IMR-90 (cell line): ENCODE results near the gene ALKBH5. TPM values are rescaled to one million over a fixed set of nuclear protein-coding genes. Genes with fewer than 3 reads are reported as not detected.
A peak's percentile ranks its signal among the peaks of the same experiment; 100 is the strongest.

Experiments
- ATAC-seq: fragments of 200-7000 bp; cut with Tn5 transposase; 2 replicates; pipeline ENCODE4 v1.9.1; 2020; ENCODE audit warnings: low read depth, mild to moderate bottlenecking, moderate library complexity
- BruUV-seq: library from RNA; stranded (reverse); fragments of 400-500 nt; replicated peaks from 2 replicates; lab custom pipeline; 2021; lab: Mats Ljungman, UMichigan
- CTCF ChIA-PET: fragments of 300-600 bp; formaldehyde crosslinking; extraction: SDS; loops from one replicate; lab custom pipeline; 2021; ENCODE audit warnings: antibody characterized with exemption; lab: Yijun Ruan, JAX
- POLR2A ChIA-PET: fragments of 300-600 bp; sonication (Branson Sonifier 250); formaldehyde crosslinking; loops from one replicate; lab custom pipeline; 2022; ENCODE audit warnings: antibody characterized with exemption; ENCODE audit not compliant: unreplicated experiment; lab: Charles Lee
- DNase-seq: peaks from one replicate; pipeline ENCODE4 v3.0.0; 2013
- H2AFZ ChIP-seq: replicated peaks from 2 replicates; pipeline ENCODE3; 2013; ENCODE audit warnings: low read length, mild to moderate bottlenecking; ENCODE audit not compliant: poor library complexity
- H2AK5ac ChIP-seq: 2 replicates; pipeline ENCODE4 v1.6.1; 2013; ENCODE audit warnings: low read depth, low read length, inconsistent platforms
- H2AK9ac ChIP-seq: replicated peaks from 2 replicates; pipeline ENCODE3; 2013; ENCODE audit warnings: mild to moderate bottlenecking, low read depth, low read length, moderate library complexity; ENCODE audit not compliant: poor library complexity
- H2BK120ac ChIP-seq: 2 replicates; pipeline ENCODE4 v1.6.1; 2013; ENCODE audit warnings: low read depth, low read length, inconsistent platforms
- H2BK15ac ChIP-seq: 3 replicates; pipeline ENCODE4 v1.6.1; 2013; ENCODE audit warnings: low read depth, low read length, inconsistent platforms
- H2BK20ac ChIP-seq: 2 replicates; pipeline ENCODE4 v1.6.1; 2013; ENCODE audit warnings: low read depth, mild to moderate bottlenecking, inconsistent platforms, low read length, moderate library complexity
- H2BK5ac ChIP-seq: 2 replicates; pipeline ENCODE4 v1.6.1; 2013; ENCODE audit warnings: mild to moderate bottlenecking, low read depth, low read length, inconsistent platforms; ENCODE audit not compliant: poor library complexity, severe bottlenecking
- H3K14ac ChIP-seq: replicated peaks from 2 replicates; pipeline ENCODE4 v1.6.1; 2013; ENCODE audit warnings: low read depth, low read length, inconsistent platforms
- H3K18ac ChIP-seq: 2 replicates; pipeline ENCODE4 v1.6.1; 2013; ENCODE audit warnings: low read depth, low read length, control low read depth
- H3K23ac ChIP-seq: 2 replicates; pipeline ENCODE4 v1.6.1; 2013; ENCODE audit warnings: low read depth, low read length, inconsistent platforms
- H3K27ac ChIP-seq: 2 replicates; pipeline ENCODE4 v1.5.1; 2013; ENCODE audit warnings: mild to moderate bottlenecking, control low read depth, low read length; ENCODE audit not compliant: insufficient read depth
- H3K27me3 ChIP-seq: 2 replicates; pipeline ENCODE4 v1.6.1; 2013; ENCODE audit warnings: low read length; ENCODE audit not compliant: control insufficient read depth, insufficient read depth
- H3K36me3 ChIP-seq: 2 replicates; pipeline ENCODE4 v1.6.1; 2013; ENCODE audit warnings: low read length, mixed read lengths; ENCODE audit not compliant: control insufficient read depth, insufficient read depth
- H3K4ac ChIP-seq: 2 replicates; pipeline ENCODE4 v1.6.1; 2013; ENCODE audit warnings: low read depth, low read length, inconsistent platforms
- H3K4me1 ChIP-seq: 2 replicates; pipeline ENCODE4 v1.6.1; 2013; ENCODE audit warnings: low read length, mixed read lengths; ENCODE audit not compliant: control insufficient read depth, insufficient read depth
- H3K4me2 ChIP-seq: 2 replicates; pipeline ENCODE4 v1.6.1; 2013; ENCODE audit warnings: low read depth, mild to moderate bottlenecking, control low read depth, low read length, moderate library complexity
- H3K4me3 ChIP-seq: 2 replicates; pipeline ENCODE4 v1.5.1; 2013; ENCODE audit warnings: low read depth, mild to moderate bottlenecking, control low read depth, low read length, moderate library complexity; ENCODE audit not compliant: insufficient read depth
- H3K56ac ChIP-seq: 2 replicates; pipeline ENCODE4 v1.6.1; 2013; ENCODE audit warnings: low read length, inconsistent platforms; ENCODE audit not compliant: insufficient read depth; ENCODE audit errors: extremely low read depth
- H3K79me1 ChIP-seq, 2 experiments: 2 replicates each; pipeline ENCODE4 v1.6.1; 2013; ENCODE audit warnings: low read length in 2 of 2, inconsistent platforms in 1 of 2, low read depth in 1 of 2
- H3K9ac ChIP-seq: 2 replicates; pipeline ENCODE4 v1.6.1; 2013; ENCODE audit warnings: low read depth, low read length, control low read depth
- H3K9me1 ChIP-seq: 2 replicates; pipeline ENCODE4 v1.6.1; 2013; ENCODE audit warnings: low read length, inconsistent platforms; ENCODE audit not compliant: insufficient read depth
- H3K9me3 ChIP-seq: 2 replicates; pipeline ENCODE4 v1.6.1; 2013; ENCODE audit warnings: low read length; ENCODE audit not compliant: control insufficient read depth, insufficient read depth
- H4K20me1 ChIP-seq: 2 replicates; pipeline ENCODE4 v1.6.1; 2013; ENCODE audit warnings: low read length, inconsistent platforms; ENCODE audit not compliant: insufficient read depth
- H4K5ac ChIP-seq: 2 replicates; pipeline ENCODE4 v1.6.1; 2013; ENCODE audit warnings: mild to moderate bottlenecking, low read depth, low read length, control low read depth
- H4K8ac ChIP-seq, 2 experiments: 2 replicates each; pipeline ENCODE4 v1.6.1; 2013; ENCODE audit warnings: low read depth in 2 of 2, low read length in 2 of 2, control low read depth in 1 of 2, inconsistent platforms in 1 of 2
- H4K91ac ChIP-seq: 2 replicates; pipeline ENCODE4 v1.6.1; 2013; ENCODE audit warnings: low read depth, low read length, inconsistent platforms; ENCODE audit not compliant: insufficient read depth
- BHLHE40 ChIP-seq: fragments of 150-350 bp; IDR thresholded peaks from 2 replicates; pipeline ENCODE4 v1.6.1; 2016; ENCODE audit warnings: mild to moderate bottlenecking, low read depth, low read length
- CEBPB ChIP-seq: IDR thresholded peaks from 2 replicates; pipeline ENCODE4 v1.6.1; 2012; ENCODE audit warnings: low read depth, low read length, improper control_type of control experiment
- CHD1 ChIP-seq: IDR thresholded peaks from 2 replicates; pipeline ENCODE4 v1.6.1; 2012; ENCODE audit warnings: low read depth, low read length, improper control_type of control experiment
- FOS ChIP-seq: fragments of 150-350 bp; IDR thresholded peaks from 2 replicates; pipeline ENCODE4 v1.6.1; 2016; ENCODE audit warnings: low read depth, low read length
- MAFK ChIP-seq: IDR thresholded peaks from 2 replicates; pipeline ENCODE4 v1.6.1; 2012; ENCODE audit warnings: low read depth, low read length, improper control_type of control experiment
- MAZ ChIP-seq: IDR thresholded peaks from 2 replicates; pipeline ENCODE4 v1.6.1; 2012; ENCODE audit warnings: low read depth, mild to moderate bottlenecking, low read length, improper control_type of control experiment, moderate library complexity, borderline replicate concordance
- MXI1 ChIP-seq: IDR thresholded peaks from 2 replicates; pipeline ENCODE4 v1.6.1; 2012; ENCODE audit warnings: low read depth, mild to moderate bottlenecking, low read length, moderate library complexity, borderline replicate concordance
- NFE2L2 ChIP-seq: fragments of 150-350 bp; IDR thresholded peaks from 2 replicates; pipeline ENCODE4 v1.6.1; 2016; ENCODE audit warnings: low read depth, mild to moderate bottlenecking, low read length
- POLR2A ChIP-seq: IDR thresholded peaks from 2 replicates; pipeline ENCODE4 v1.6.1; 2012; ENCODE audit warnings: mild to moderate bottlenecking, low read depth, low read length
- RAD21 ChIP-seq: IDR thresholded peaks from 2 replicates; pipeline ENCODE4 v1.6.1; 2012; ENCODE audit warnings: low read length, improper control_type of control experiment
- RCOR1 ChIP-seq: IDR thresholded peaks from 2 replicates; pipeline ENCODE4 v1.6.1; 2012; ENCODE audit warnings: mild to moderate bottlenecking, low read length, improper control_type of control experiment; ENCODE audit not compliant: insufficient replicate concordance
- RFX5 ChIP-seq: IDR thresholded peaks from 2 replicates; pipeline ENCODE4 v1.8.0; 2012; ENCODE audit warnings: low read depth, mild to moderate bottlenecking, low read length, moderate library complexity
- SMC3 ChIP-seq: fragments of 150-350 bp; IDR thresholded peaks from 2 replicates; pipeline ENCODE4 v1.6.1; 2016; ENCODE audit warnings: low read depth, mild to moderate bottlenecking, antibody characterized with exemption, low read length, moderate library complexity
- USF2 ChIP-seq: fragments of 150-350 bp; IDR thresholded peaks from 2 replicates; pipeline ENCODE4 v1.6.1; 2017; ENCODE audit warnings: mild to moderate bottlenecking, antibody characterized with exemption, low read length, low read depth
- WGBS, 2 experiments: methylation state at CpG; one replicate each; pipeline versions ENCODE4 v1.1.5 to v1.1.7; 2013; ENCODE audit warnings: missing lambda C conversion rate in 2 of 2; ENCODE audit not compliant: insufficient read length in 1 of 2; ENCODE audit errors: extremely low coverage in 2 of 2; 5-methylcytosine and 5-hydroxymethylcytosine counted together
- dilution Hi-C: fragments of 300-500 bp; cut with HindIII; formaldehyde crosslinking; loops from one replicate; pipeline ENCODE4 v1.14.3; 2018; ENCODE audit warnings: low sequenced_read_pairs; ENCODE audit not compliant: unreplicated experiment
- in situ Hi-C: fragments of 300-500 bp; cut with MboI; formaldehyde crosslinking; loops from 3 replicates; pipeline ENCODE4 v1.14.3; 2019; ENCODE audit warnings: low sequenced_read_pairs, inconsistent platforms, mixed read lengths
- intact Hi-C: fragments of 100-400 bp; cut with micrococcal nuclease; formaldehyde crosslinking; loops from 2 replicates; pipeline ENCODE4 v1.10.0; 2022
- polyA plus RNA-seq, 3 experiments: library from polyadenylated mRNA; depleted of rRNA; stranded (reverse); fragments of >200 nt; gene quantifications; 2 replicates each; pipeline ENCODE4 v1.2.3, GENCODE V29; 2012; ENCODE audit warnings: low replicate concordance in 1 of 3
- total RNA-seq: library from RNA; depleted of rRNA; stranded (reverse); fragments of >200 nt; gene quantifications from 2 replicates; pipeline ENCODE4 v1.2.3, GENCODE V29; 2012
- TF ChIP-seq, protein P1 (sequence below): fragments of 150-350 bp; IDR thresholded peaks from 2 replicates; pipeline ENCODE4 v1.6.1; 2016; ENCODE audit warnings: low read depth, mild to moderate bottlenecking, low read length, moderate library complexity, borderline replicate concordance

Gene ALKBH5
- total and polyA plus RNA-seq, 2 of the 4 experiments (the other 2 are of a cell fraction): 57.6 to 79.6 TPM

GRCh38 chr17:18226284-18226945, 42.8 kb downstream of the ALKBH5 start:
- peak overlapping the region; percentile 90 for H3K14ac ChIP-seq
- peak; percentile 3; the same call in 1 of the 2 replicates for ATAC-seq
- no peaks in the 10 kb centered on the region for H3K9me3 ChIP-seq
- dilution Hi-C loops: no loop called here
- H3K36me3 ChIP-seq: no peaks in the 10 kb centered on the region
- H4K8ac ChIP-seq: peak overlapping the region in 1 of 2 experiments; percentile 16; a peak in 2 of 4 replicates
- POLR2A ChIA-PET: no interaction called here
- peak; percentile 11 for DNase-seq
- H3K56ac ChIP-seq: peak overlapping the region; percentile 74
- peak overlapping the region; percentile 30; the same call in 1 of the 2 replicates for H2BK120ac ChIP-seq
- peak overlapping the region; percentile 11; the same call in 1 of the 2 replicates for H4K5ac ChIP-seq
- peak overlapping the region; percentile 95 for H2AFZ ChIP-seq
- H3K18ac ChIP-seq: peak overlapping the region; percentile 3; the same call in 1 of the 2 replicates
- peak overlapping the region; percentile 81 for H3K23ac ChIP-seq
- peak overlapping the region; percentile 91 for H3K4me2 ChIP-seq
- H2BK5ac ChIP-seq: peak overlapping the region; percentile 15
- H3K79me1 ChIP-seq: peaks cover 16 to 60% of the 10 kb centered on the region in 2 experiments
- intact Hi-C loops: no loop called here
- peak overlapping the region; percentile 86 for H3K9ac ChIP-seq
- no peaks in the 10 kb centered on the region for H3K27me3 ChIP-seq
- peak overlapping the region; percentile 98 for H2AK9ac ChIP-seq
- H3K4me1 ChIP-seq: peaks cover 18% of the 10 kb centered on the region
- peak overlapping the region; percentile 25 for H4K91ac ChIP-seq
- peak overlapping the region; percentile 68 for H2AK5ac ChIP-seq
- 0% methylated on average over 2 of the region's 16 CpGs; no CpG with 5 or more reads in 1 of the 2 experiments for WGBS, 2 experiments
- peaks cover 47% of the 10 kb centered on the region for H4K20me1 ChIP-seq
- peaks cover 18% of the 10 kb centered on the region for H3K9me1 ChIP-seq
- no peak overlapping the region for H2BK20ac ChIP-seq
- peak overlapping the region; percentile 71 for H3K27ac ChIP-seq
- no peak overlapping the region for H2BK15ac ChIP-seq
- H3K4ac ChIP-seq: peak overlapping the region; percentile 42
- in situ Hi-C loops: no loop called here
- no TSS peak for BruUV-seq
- peak overlapping the region; percentile 75 for H3K4me3 ChIP-seq
- CTCF ChIA-PET: no interaction called here
- no peak for TF ChIP-seq CHD1
- TF ChIP-seq, protein P1, sequence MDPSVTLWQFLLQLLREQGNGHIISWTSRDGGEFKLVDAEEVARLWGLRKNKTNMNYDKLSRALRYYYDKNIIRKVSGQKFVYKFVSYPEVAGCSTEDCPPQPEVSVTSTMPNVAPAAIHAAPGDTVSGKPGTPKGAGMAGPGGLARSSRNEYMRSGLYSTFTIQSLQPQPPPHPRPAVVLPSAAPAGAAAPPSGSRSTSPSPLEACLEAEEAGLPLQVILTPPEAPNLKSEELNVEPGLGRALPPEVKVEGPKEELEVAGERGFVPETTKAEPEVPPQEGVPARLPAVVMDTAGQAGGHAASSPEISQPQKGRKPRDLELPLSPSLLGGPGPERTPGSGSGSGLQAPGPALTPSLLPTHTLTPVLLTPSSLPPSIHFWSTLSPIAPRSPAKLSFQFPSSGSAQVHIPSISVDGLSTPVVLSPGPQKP: no peak
- no peak for TF ChIP-seq NFE2L2
- no peak for TF ChIP-seq FOS
- TF ChIP-seq SMC3: no peak
- TF ChIP-seq RAD21: no peak
- TF ChIP-seq POLR2A: no peak
- no peak for TF ChIP-seq RCOR1
- no peak for TF ChIP-seq BHLHE40
- TF ChIP-seq MAFK: no peak
- TF ChIP-seq RFX5: no peak
- no peak for TF ChIP-seq USF2
- no peak for TF ChIP-seq MAZ
- TF ChIP-seq MXI1: no peak
- no peak for TF ChIP-seq CEBPB
